HG02798 (cell line): ENCODE results near the gene RNGTT.
A peak's percentile ranks its signal among the peaks of the same experiment; 100 is the strongest.

Experiments used
- ATAC-seq: cut with Tn5 transposase; IDR thresholded peaks from one replicate; pipeline ENCODE4 v1.9.1; 2021; ENCODE audit warnings: mild to moderate bottlenecking; ENCODE audit not compliant: unreplicated experiment, poor library complexity

RNGTT gene

GRCh38 chr6:88671624-88672023 is 291.8 kb downstream of the RNGTT start:
- no peak for ATAC-seq

- no peak for ATAC-seq
Observed at GRCh38 chr6:88670369-88670768, 293.0 kb downstream of the RNGTT start.

- ATAC-seq = no peak
Observed at GRCh38 chr6:88669475-88669874, 293.9 kb downstream of the RNGTT start.

- ATAC-seq = no peak
Observed at GRCh38 chr6:88666901-88667300, 296.5 kb downstream of the RNGTT start.

- ATAC-seq = no peak
Observed at GRCh38 chr6:88665131-88665530, 298.3 kb downstream of the RNGTT start.

GRCh38 chr6:88663801-88664200 is 299.6 kb downstream of the RNGTT start:
- ATAC-seq = no peak

GRCh38 chr6:88662653-88663174 is 300.7 kb downstream of the RNGTT start:
- ATAC-seq = peak; percentile 52

- no peak for ATAC-seq
Observed at GRCh38 chr6:88662163-88662580, 301.2 kb downstream of the RNGTT start.

GRCh38 chr6:88661136-88661535 is 302.3 kb downstream of the RNGTT start:
- no peak for ATAC-seq

GRCh38 chr6:88655586-88655985 is 307.8 kb downstream of the RNGTT start:
- ATAC-seq = no peak

GRCh38 chr6:88653936-88654335 is 309.5 kb downstream of the RNGTT start:
- no peak for ATAC-seq

GRCh38 chr6:88651400-88651799 is 312.0 kb downstream of the RNGTT start:
- ATAC-seq = no peak

- no peak for ATAC-seq
Observed at GRCh38 chr6:88650979-88651378, 312.4 kb downstream of the RNGTT start.

- peak; percentile 98 for ATAC-seq
Observed at GRCh38 chr6:88650029-88650619, 313.3 kb downstream of the RNGTT start.

- ATAC-seq = peak; percentile 98
Observed at GRCh38 chr6:88641178-88641903, 322.1 kb downstream of the RNGTT start.

GRCh38 chr6:88637761-88638545 is 325.5 kb downstream of the RNGTT start:
- no peak for ATAC-seq

- ATAC-seq = no peak
Observed at GRCh38 chr6:88636871-88637270, 326.5 kb downstream of the RNGTT start.

GRCh38 chr6:88633782-88634181 is 329.6 kb downstream of the RNGTT start:
- no peak for ATAC-seq

GRCh38 chr6:88631830-88632229 is 331.6 kb downstream of the RNGTT start:
- no peak for ATAC-seq

GRCh38 chr6:88629838-88630494 is 333.5 kb downstream of the RNGTT start:
- peak; percentile 82 for ATAC-seq

- no peak for ATAC-seq
Observed at GRCh38 chr6:88626460-88626859, 337.0 kb downstream of the RNGTT start.
